ENCODE data around the gene SCN1B. TPM values are rescaled to one million over a fixed set of nuclear protein-coding genes. Genes with fewer than 3 reads are reported as not detected.

SCN1B gene
- total RNA-seq, 2 experiments from 2014 or later: 0.63 to 0.90 TPM

DNA sequence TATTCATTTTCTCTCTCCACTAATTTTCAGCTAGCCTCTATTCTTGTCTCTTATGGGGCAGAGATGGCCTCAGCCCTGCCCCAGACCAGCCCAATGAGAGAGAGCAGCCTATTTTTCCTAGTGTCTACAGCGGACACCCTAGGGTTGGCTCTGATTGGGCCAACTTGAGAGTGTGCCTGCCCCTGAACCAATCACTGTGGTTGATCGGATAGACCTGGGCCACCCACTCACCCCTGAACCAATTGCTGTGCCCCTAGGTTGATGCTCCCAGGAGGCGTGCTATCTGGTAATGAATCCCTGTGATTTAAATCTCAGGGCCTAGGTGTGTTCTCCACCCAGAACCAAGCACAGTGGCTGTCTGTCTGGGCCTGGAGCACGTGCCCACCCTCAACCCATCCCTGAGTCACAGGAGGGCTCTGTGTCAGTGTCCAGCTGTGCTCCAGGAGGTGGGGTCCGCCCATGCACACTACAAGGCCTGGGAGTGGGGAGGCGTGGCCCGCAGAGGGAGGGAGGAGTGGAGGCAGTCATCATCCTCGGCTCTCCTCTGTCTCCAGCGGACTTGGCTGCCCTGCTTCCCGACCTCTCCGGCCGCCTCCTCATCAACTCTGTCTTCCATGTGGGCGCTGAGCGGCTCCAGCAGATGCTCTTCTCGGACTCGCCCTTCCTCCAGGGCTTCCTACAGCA is 14.9 kb upstream of the SCN1B start:
- ChIA-PET CTCF (interaction anchor here (1.5 to 4.6 kb wide), 2 partner anchors 39 to 51 kb away, joined by 4 to 41 read pairs; partner anchors contain the start of gene ZNF792), POLR2A (interaction anchor here (1.8 to 3.8 kb wide), 4 partner anchors 10 to 43 kb away, joined by 4 to 25 read pairs (median 12); partner anchors contain the start of gene GRAMD1A)
- Mint-ChIP-seq H3K4me1 (ENCODE audit: low read depth) (peaks cover 49% of the 10 kb centered on the region), H3K27me3 (no peaks in the 10 kb centered on the region), H3K9me3 (no peaks in the 10 kb centered on the region), H3K4me3 (no peak overlapping the region), H3K27ac (no peak overlapping the region), H3K36me3 (ENCODE audit: low read depth) (peaks cover 67% of the 10 kb centered on the region)
- TF ChIP-seq, protein P1, sequence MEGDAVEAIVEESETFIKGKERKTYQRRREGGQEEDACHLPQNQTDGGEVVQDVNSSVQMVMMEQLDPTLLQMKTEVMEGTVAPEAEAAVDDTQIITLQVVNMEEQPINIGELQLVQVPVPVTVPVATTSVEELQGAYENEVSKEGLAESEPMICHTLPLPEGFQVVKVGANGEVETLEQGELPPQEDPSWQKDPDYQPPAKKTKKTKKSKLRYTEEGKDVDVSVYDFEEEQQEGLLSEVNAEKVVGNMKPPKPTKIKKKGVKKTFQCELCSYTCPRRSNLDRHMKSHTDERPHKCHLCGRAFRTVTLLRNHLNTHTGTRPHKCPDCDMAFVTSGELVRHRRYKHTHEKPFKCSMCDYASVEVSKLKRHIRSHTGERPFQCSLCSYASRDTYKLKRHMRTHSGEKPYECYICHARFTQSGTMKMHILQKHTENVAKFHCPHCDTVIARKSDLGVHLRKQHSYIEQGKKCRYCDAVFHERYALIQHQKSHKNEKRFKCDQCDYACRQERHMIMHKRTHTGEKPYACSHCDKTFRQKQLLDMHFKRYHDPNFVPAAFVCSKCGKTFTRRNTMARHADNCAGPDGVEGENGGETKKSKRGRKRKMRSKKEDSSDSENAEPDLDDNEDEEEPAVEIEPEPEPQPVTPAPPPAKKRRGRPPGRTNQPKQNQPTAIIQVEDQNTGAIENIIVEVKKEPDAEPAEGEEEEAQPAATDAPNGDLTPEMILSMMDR (IDR thresholded peaks at IDR 0.05): no peak
- intact Hi-C loops (cut with micrococcal nuclease): no loop called here
- no peak for DNase-seq
- ATAC-seq: no peak

DNA sequence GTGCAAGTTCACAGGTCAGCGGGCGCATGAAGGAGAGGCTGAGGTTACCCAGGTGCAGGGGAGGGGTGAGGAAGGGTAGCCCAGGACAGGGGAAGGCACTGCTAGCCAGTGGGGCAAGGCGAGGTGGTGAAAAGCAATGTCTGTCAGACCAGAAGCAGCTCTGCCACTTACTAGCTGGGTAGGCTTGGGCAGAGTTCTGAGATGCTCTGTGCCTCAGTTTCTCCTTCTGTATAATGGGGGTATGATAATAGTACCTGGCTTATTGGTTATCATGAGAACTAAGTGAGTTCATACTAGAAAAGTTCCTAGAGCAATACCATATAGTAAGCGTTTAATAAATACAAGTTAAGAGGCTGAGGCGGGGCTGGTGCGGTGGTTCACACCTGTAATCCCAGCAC is 14.3 kb upstream of the SCN1B start:
- no peak overlapping the region for H3K4me3 Mint-ChIP-seq
- peaks cover 45% of the 10 kb centered on the region for H3K4me1 Mint-ChIP-seq (ENCODE audit: low read depth)
- TF ChIP-seq, protein P1 (IDR thresholded peaks at IDR 0.05): no peak
- ATAC-seq: no peak
- no peaks in the 10 kb centered on the region for H3K9me3 Mint-ChIP-seq
- POLR2A ChIA-PET: interaction anchor here (0.9 to 1.2 kb wide), 2 partner anchors 44 to 52 kb away, joined by 3 to 4 read pairs; no protein-coding TSS in a partner anchor
- CTCF ChIA-PET: no interaction called here
- intact Hi-C loops (cut with micrococcal nuclease): no loop called here
- H3K27ac Mint-ChIP-seq: no peak overlapping the region
- no peaks in the 10 kb centered on the region for H3K27me3 Mint-ChIP-seq
- peaks cover 69% of the 10 kb centered on the region for H3K36me3 Mint-ChIP-seq (ENCODE audit: low read depth)
- DNase-seq: no peak

DNA sequence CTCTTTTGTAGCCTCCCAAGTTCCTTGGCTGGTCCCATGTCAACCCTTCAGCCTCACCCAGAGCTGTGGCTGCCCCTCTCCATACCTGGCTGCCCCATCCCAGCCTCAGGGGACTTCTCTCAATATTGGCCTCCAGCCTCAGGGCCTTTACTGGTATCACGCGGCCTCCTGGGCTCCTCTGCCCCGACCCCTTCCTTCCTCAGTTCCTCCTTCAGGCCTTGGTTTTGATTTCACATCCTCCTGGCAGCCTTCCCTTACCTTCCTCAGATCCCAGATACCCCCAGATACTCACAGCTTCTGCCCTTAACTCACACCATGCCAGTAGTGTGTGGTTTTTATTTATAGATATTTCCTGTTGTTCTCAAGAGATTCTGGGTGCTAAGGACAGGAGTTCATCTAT is 12.8 kb upstream of the SCN1B start:
- DNase-seq: no peak
- ATAC-seq: no peak
- Mint-ChIP-seq H3K27me3 (no peaks in the 10 kb centered on the region), H3K36me3 (ENCODE audit: low read depth) (peaks cover 65% of the 10 kb centered on the region), H3K4me3 (no peak overlapping the region), H3K27ac (peak overlapping the region; percentile 67), H3K9me3 (no peaks in the 10 kb centered on the region), H3K4me1 (ENCODE audit: low read depth) (peaks cover 30% of the 10 kb centered on the region)
- TF ChIP-seq, protein P1 (IDR thresholded peaks at IDR 0.05): no peak
- intact Hi-C loops (cut with micrococcal nuclease): no loop called here
- ChIA-PET POLR2A (no interaction called here), CTCF (interaction anchor here (0.8 to 1.0 kb wide), 2 partner anchors 27 to 45 kb away, joined by 3 to 6 read pairs; no protein-coding TSS in a partner anchor)

DNA sequence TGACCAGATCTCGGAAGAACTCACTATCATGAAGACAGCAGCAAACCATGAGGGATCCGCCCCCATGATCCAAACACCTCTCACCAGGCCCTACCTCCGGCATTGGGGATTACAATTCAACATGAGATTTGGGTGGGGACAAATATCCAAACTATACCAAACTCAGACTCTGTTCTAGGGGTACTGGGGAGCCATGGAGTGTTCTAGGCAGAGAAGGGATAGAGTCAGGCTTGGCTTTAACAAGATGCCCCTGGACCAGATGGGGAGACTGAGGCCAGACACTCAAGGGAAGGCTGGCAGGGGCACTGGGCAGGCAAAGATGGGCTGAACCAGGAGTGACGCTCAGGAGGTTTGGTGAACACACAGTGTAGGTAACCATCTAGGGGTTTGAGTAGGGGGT is 11.9 kb upstream of the SCN1B start:
- intact Hi-C loops (cut with micrococcal nuclease): no loop called here
- CTCF ChIA-PET: interaction anchor here (0.8 kb wide), 1 partner anchor 46 kb away, joined by 3 read pairs; no protein-coding TSS in a partner anchor
- POLR2A ChIA-PET: interaction anchor here (0.9 to 2.0 kb wide), 2 partner anchors 17 to 20 kb away, joined by 3 to 7 read pairs; no protein-coding TSS in a partner anchor
- Mint-ChIP-seq H3K4me1 (ENCODE audit: low read depth) (peaks cover 22% of the 10 kb centered on the region), H3K27me3 (no peaks in the 10 kb centered on the region), H3K9me3 (no peaks in the 10 kb centered on the region), H3K4me3 (no peak overlapping the region), H3K27ac (no peak overlapping the region), H3K36me3 (ENCODE audit: low read depth) (peaks cover 61% of the 10 kb centered on the region)
- TF ChIP-seq, protein P1 (IDR thresholded peaks at IDR 0.05): no peak
- DNase-seq (no peak), ATAC-seq (no peak)

DNA sequence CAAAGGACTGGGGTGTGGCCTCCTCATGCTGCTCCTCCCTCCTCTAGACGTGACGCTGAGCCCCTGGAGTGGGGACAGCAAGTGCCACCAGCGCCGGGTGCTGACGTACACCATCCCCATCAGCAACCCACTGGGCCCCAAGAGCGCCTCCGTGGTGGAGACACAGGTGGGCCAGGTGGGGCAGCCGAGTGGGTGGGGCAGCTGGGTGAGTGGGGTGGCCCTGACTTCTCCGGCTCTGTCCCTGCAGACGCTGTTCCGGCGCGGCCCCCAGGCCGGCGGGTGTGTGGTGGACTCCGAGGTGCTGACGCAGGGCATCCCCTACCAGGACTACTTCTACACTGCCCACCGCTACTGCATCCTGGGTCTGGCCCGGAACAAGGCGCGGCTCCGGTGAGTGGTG is 11.1 kb upstream of the SCN1B start:
- ATAC-seq: no peak
- TF ChIP-seq, protein P1 (IDR thresholded peaks at IDR 0.05): no peak
- Mint-ChIP-seq H3K9me3 (no peaks in the 10 kb centered on the region), H3K36me3 (ENCODE audit: low read depth) (peaks cover 60% of the 10 kb centered on the region), H3K4me3 (no peak overlapping the region), H3K27me3 (no peaks in the 10 kb centered on the region), H3K27ac (no peak overlapping the region), H3K4me1 (ENCODE audit: low read depth) (peaks cover 14% of the 10 kb centered on the region)
- intact Hi-C loops (cut with micrococcal nuclease): no loop called here
- POLR2A ChIA-PET: interaction anchor here (0.9 to 2.0 kb wide), 3 partner anchors 9 to 20 kb away, joined by 3 to 7 read pairs (median 4); no protein-coding TSS in a partner anchor
- DNase-seq: no peak
- CTCF ChIA-PET: no interaction called here

Data from activated CD8-positive, alpha-beta T cell treated with anti-CD3 and anti-CD28 coated beads for 36 hours (primary cell).